H1 (cell line): ENCODE measurements around the gene SCAPER. TPM values are rescaled to one million over a fixed set of nuclear protein-coding genes. Genes with fewer than 3 reads are reported as not detected.

Source experiments
- CTCF ChIA-PET: fragments of 300-600 bp; sonication (Branson Sonifier 250); formaldehyde crosslinking; loops from one replicate; lab custom pipeline; 2021; ENCODE audit not compliant: partially characterized antibody; lab: Charles Lee
- POLR2A ChIA-PET: fragments of 300-600 bp; sonication (Branson Sonifier 250); formaldehyde crosslinking; loops from one replicate; lab custom pipeline; 2021; ENCODE audit warnings: inconsistent platforms; ENCODE audit not compliant: partially characterized antibody; lab: Charles Lee
- DNase-seq, 2 experiments: peaks; one replicate each; pipeline versions ENCODE4 v3.0.0 to v3.0.0-alpha.2; 2010 to 2022; ENCODE audit warnings: low spot score in 2 of 2, low read depth in 1 of 2, mixed read lengths in 1 of 2
- FAIRE-seq: peaks from 2 replicates; lab custom pipeline; 2011; peaks lifted over from hg19 to GRCh38; lab: Jason Lieb, UNC
- H2AFZ ChIP-seq: 2 replicates; pipeline ENCODE4 v1.8.1; 2012; ENCODE audit warnings: low read length, inconsistent platforms
- H2AK5ac ChIP-seq: 2 replicates; pipeline ENCODE4 v1.6.1; 2013; ENCODE audit warnings: low read depth, low read length
- H2BK120ac ChIP-seq: replicated peaks from 2 replicates; pipeline ENCODE3; 2013; ENCODE audit warnings: low read depth, low read length, inconsistent platforms
- H2BK12ac ChIP-seq: 2 replicates; pipeline ENCODE4 v1.6.1; 2013; ENCODE audit warnings: low read depth, low read length
- H2BK15ac ChIP-seq: 2 replicates; pipeline ENCODE4 v1.6.1; 2013; ENCODE audit warnings: low read length
- H2BK20ac ChIP-seq: 2 replicates; pipeline ENCODE4 v1.6.1; 2013; ENCODE audit warnings: low read length
- H2BK5ac ChIP-seq: 2 replicates; pipeline ENCODE4 v1.6.1; 2013; ENCODE audit warnings: low read depth, low read length
- H3K14ac ChIP-seq: 2 replicates; pipeline ENCODE4 v1.6.1; 2013; ENCODE audit warnings: inconsistent platforms; ENCODE audit not compliant: insufficient read length
- H3K18ac ChIP-seq: 2 replicates; pipeline ENCODE4 v1.6.1; 2013; ENCODE audit warnings: low read length; ENCODE audit errors: extremely low read depth
- H3K23ac ChIP-seq: 2 replicates; pipeline ENCODE4 v1.6.1; 2013; ENCODE audit warnings: inconsistent platforms; ENCODE audit not compliant: insufficient read length
- H3K23me2 ChIP-seq: 2 replicates; pipeline ENCODE4 v1.6.1; 2013; ENCODE audit warnings: low read depth, low read length
- H3K27ac ChIP-seq: 2 replicates; pipeline ENCODE4 v1.6.1; 2011; ENCODE audit warnings: low read depth, low read length, inconsistent platforms
- H3K27me3 ChIP-seq, 4 experiments: replicated peaks in 1 of 4; 1 replicate in 1 of 4; 2 replicates in 3 of 4; pipeline versions ENCODE4 v1.6.1 to v1.8.1; 2011 to 2013; ENCODE audit warnings: low read length in 3 of 4, mild to moderate bottlenecking in 3 of 4, inconsistent platforms in 2 of 4, mixed read lengths in 2 of 4, moderate library complexity in 1 of 4; ENCODE audit not compliant: control insufficient read depth in 3 of 4, insufficient read depth in 3 of 4; ENCODE audit errors: extremely low read depth in 1 of 4
- H3K36me3 ChIP-seq, 4 experiments: 2 replicates each; pipeline versions ENCODE4 v1.6.1 to v1.8.1; 2011 to 2013; ENCODE audit warnings: mild to moderate bottlenecking in 4 of 4, low read length in 3 of 4, moderate library complexity in 2 of 4, control low read depth in 1 of 4, inconsistent platforms in 1 of 4; ENCODE audit not compliant: insufficient read depth in 4 of 4, control insufficient read depth in 2 of 4
- H3K4ac ChIP-seq: replicated peaks from 2 replicates; pipeline ENCODE3; 2013; ENCODE audit warnings: low read length, low read depth, mixed read lengths, inconsistent platforms; ENCODE audit not compliant: insufficient read length
- H3K4me1 ChIP-seq, 4 experiments: replicated peaks in 1 of 4; 1 replicate in 1 of 4; 2 replicates in 3 of 4; pipeline versions ENCODE4 v1.6.1 to v1.8.1; 2011 to 2013; ENCODE audit warnings: low read length in 3 of 4, inconsistent platforms in 2 of 4, mixed read lengths in 1 of 4; ENCODE audit not compliant: insufficient read depth in 4 of 4, control insufficient read depth in 3 of 4
- H3K4me2 ChIP-seq, 2 experiments: 2 replicates each; pipeline versions ENCODE4 v1.6.1 to v1.8.1; 2011 to 2013; ENCODE audit warnings: low read depth in 2 of 2, low read length in 2 of 2, control low read depth in 1 of 2, inconsistent platforms in 1 of 2, mild to moderate bottlenecking in 1 of 2; ENCODE audit not compliant: insufficient read depth in 1 of 2
- H3K4me3 ChIP-seq, 4 experiments: fragments of 200-600, 300-600 bp in 1 of 4; sonication (generic), shearing (Covaris generic), sonication (Bioruptor Twin) in 1 of 4; 2 replicates each; pipeline versions ENCODE4 v1.5.1 to v1.8.1; 2011 to 2016; ENCODE audit warnings: low read length in 4 of 4, low read depth in 3 of 4, control low read depth in 2 of 4, inconsistent platforms in 2 of 4, mild to moderate bottlenecking in 2 of 4, mixed read lengths in 1 of 4, moderate library complexity in 1 of 4; ENCODE audit not compliant: insufficient read depth in 2 of 4; ENCODE audit errors: extremely low read depth in 1 of 4
- H3K56ac ChIP-seq: replicated peaks from 2 replicates; pipeline ENCODE3; 2013; ENCODE audit warnings: low read depth, mild to moderate bottlenecking, mixed read lengths, low read length, inconsistent platforms; ENCODE audit not compliant: insufficient read length
- H3K79me1 ChIP-seq: 2 replicates; pipeline ENCODE4 v1.6.1; 2013; ENCODE audit warnings: low read depth, low read length, control low read depth
- H3K79me2 ChIP-seq, 2 experiments: 2 replicates each; pipeline versions ENCODE4 v1.6.1 to v1.8.1; 2012 to 2013; ENCODE audit warnings: low read length in 2 of 2, mild to moderate bottlenecking in 2 of 2, inconsistent platforms in 1 of 2; ENCODE audit not compliant: insufficient read depth in 2 of 2, control insufficient read depth in 1 of 2
- H3K9ac ChIP-seq, 4 experiments: replicated peaks in 1 of 4; 1 replicate in 1 of 4; 2 replicates in 3 of 4; pipeline versions ENCODE4 v1.6.1 to v1.8.1; 2011 to 2013; ENCODE audit warnings: low read depth in 3 of 4, low read length in 3 of 4, control low read depth in 2 of 4, mild to moderate bottlenecking in 2 of 4, moderate library complexity in 2 of 4, inconsistent platforms in 1 of 4; ENCODE audit errors: extremely low read depth in 1 of 4
- H3K9me3 ChIP-seq, 2 experiments: 2 replicates each; pipeline versions ENCODE4 v1.6.1 to v1.8.1; 2012 to 2013; ENCODE audit warnings: mild to moderate bottlenecking in 2 of 2, moderate library complexity in 2 of 2, control low read depth in 1 of 2, inconsistent platforms in 1 of 2, low read depth in 1 of 2, low read length in 1 of 2, mixed read lengths in 1 of 2; ENCODE audit not compliant: insufficient read depth in 2 of 2
- H4K20me1 ChIP-seq, 2 experiments: replicated peaks in 1 of 2; 2 replicates each; pipeline versions ENCODE3 to v1.8.1; 2011 to 2013; ENCODE audit warnings: inconsistent platforms in 2 of 2, low read length in 2 of 2, mild to moderate bottlenecking in 1 of 2; ENCODE audit not compliant: insufficient read depth in 2 of 2, control insufficient read depth in 1 of 2
- H4K5ac ChIP-seq: 2 replicates; pipeline ENCODE4 v1.6.1; 2013; ENCODE audit warnings: low read length, low read depth, mixed read lengths, inconsistent platforms; ENCODE audit not compliant: insufficient read length
- H4K8ac ChIP-seq: 2 replicates; pipeline ENCODE4 v1.8.0; 2013; ENCODE audit warnings: mild to moderate bottlenecking, moderate library complexity, low read length, inconsistent platforms; ENCODE audit not compliant: insufficient read depth; ENCODE audit errors: extremely low read depth
- H4K91ac ChIP-seq: replicated peaks from 2 replicates; pipeline ENCODE3; 2013; ENCODE audit warnings: low read length, mixed read lengths, inconsistent platforms; ENCODE audit not compliant: insufficient read length
- KDM4A ChIP-seq: IDR thresholded peaks from one replicate; pipeline ENCODE4 v1.7.1; 2012; ENCODE audit warnings: low read depth, mild to moderate bottlenecking, moderate library complexity, low read length, inconsistent platforms; ENCODE audit not compliant: severe bottlenecking
- WGBS, 2 experiments: shearing (Covaris generic) in 1 of 2; methylation state at CpG; one replicate each; pipeline versions ENCODE4 v1.1.6 to v1.1.7; 2013 to 2015; ENCODE audit warnings: low lambda C conversion rate in 2 of 2, mixed read lengths in 2 of 2, inconsistent platforms in 1 of 2, low coverage in 1 of 2, missing lambda C conversion rate in 1 of 2; ENCODE audit not compliant: insufficient replicate concordance in 2 of 2, insufficient coverage in 1 of 2, insufficient read length in 1 of 2; ENCODE audit errors: extremely low coverage in 1 of 2, missing lambda C conversion rate in 1 of 2; 5-methylcytosine and 5-hydroxymethylcytosine counted together
- polyA plus RNA-seq, 7 experiments: library from polyadenylated mRNA; depleted of rRNA in 3 of 7; stranded (reverse) in 5 of 7; unstranded in 2 of 7; fragments of >200 nt in 5 of 7; fragments of 200-250 nt in 2 of 7; gene quantifications; 1 replicate in 5 of 7; 2 replicates in 1 of 7; 4 replicates in 1 of 7; pipeline versions ENCODE4 v1.2.1 to v1.2.3, GENCODE V29; 2011 to 2013; ENCODE audit warnings: missing spikeins in 2 of 7, mixed read lengths in 2 of 7
- total RNA-seq: library from RNA; stranded (reverse); fragmentation: NEBNext Ultra II Directional; extraction: Animal tissue kit (Norgen Biotek cat#: 25700); gene quantifications from 2 replicates; pipeline ENCODE4 v1.2.1, GENCODE V29; 2021
- TF ChIP-seq, protein P1 (sequence below), 3 experiments: IDR thresholded peaks; 1 replicate in 2 of 3; 2 replicates in 1 of 3; pipeline versions ENCODE4 v1.5.1 to v1.6.1; 2011; ENCODE audit warnings: low read length in 3 of 3, mild to moderate bottlenecking in 3 of 3, inconsistent platforms in 2 of 3, low read depth in 1 of 3, moderate library complexity in 1 of 3; ENCODE audit not compliant: insufficient read depth in 1 of 3; ENCODE audit errors: control extremely low read depth in 1 of 3

Gene SCAPER
- total and polyA plus RNA-seq, 2 of the 8 experiments (the other 6 are each of a cell fraction or from before 2014, with no cell fraction given): 1.6 to 6.8 TPM

GRCh38 chr15:76332796-76333195, 572.3 kb downstream of the SCAPER start:
- H3K23ac ChIP-seq: no peak overlapping the region
- ChIA-PET POLR2A (interaction anchor here (2.9 kb wide), 1 partner anchor 22 kb away, joined by 11 read pairs; the partner anchor contains the start of gene ETFA), CTCF (interaction anchor here (0.7 to 9.2 kb wide), 13 partner anchors 11 to 460 kb away, joined by 3 to 130 read pairs (median 9); no protein-coding TSS in a partner anchor)
- H3K9ac ChIP-seq: no peak overlapping the region
- H3K9me3 ChIP-seq: no peaks in the 10 kb centered on the region; a peak in 1 of 4 replicates
- no peak overlapping the region for H4K8ac ChIP-seq
- H2AFZ ChIP-seq: no peak overlapping the region
- no peak overlapping the region for H2BK20ac ChIP-seq
- peaks cover 2 to 5% of the 10 kb centered on the region in 2 experiments for H4K20me1 ChIP-seq
- DNase-seq (no peak), FAIRE-seq (no peak)
- H3K79me2 ChIP-seq: no peaks in the 10 kb centered on the region
- peaks cover 0 to 3% (median 0%) of the 10 kb centered on the region in 4 experiments; a peak in 1 of 8 replicates for H3K36me3 ChIP-seq
- peaks cover 6% of the 10 kb centered on the region; the same call in 1 of the 2 replicates for H3K23me2 ChIP-seq
- no peaks in the 10 kb centered on the region for H3K79me1 ChIP-seq
- H3K4me3 ChIP-seq: no peak overlapping the region
- H3K4me1 ChIP-seq: peaks cover 0 to 11% (median 4%) of the 10 kb centered on the region in 4 experiments; a peak in 6 of 7 replicates
- 100% methylated on average over 1 of the region's 1 CpG; no CpG with 5 or more reads in 1 of the 2 experiments for WGBS, 2 experiments
- H3K27ac ChIP-seq: no peak overlapping the region
- peak overlapping the region; percentile 53; the same call in 1 of the 2 replicates for H2BK15ac ChIP-seq
- peaks cover 7 to 39% (median 30%) of the 10 kb centered on the region in 4 experiments for H3K27me3 ChIP-seq
- H2BK120ac ChIP-seq: no peak overlapping the region
- H4K5ac ChIP-seq: no peak overlapping the region
- H2BK5ac ChIP-seq: no peak overlapping the region
- H3K18ac ChIP-seq: no peak overlapping the region
- H3K4ac ChIP-seq: no peak overlapping the region
- no peak overlapping the region for H3K4me2 ChIP-seq
- no peak overlapping the region for H4K91ac ChIP-seq
- H2AK5ac ChIP-seq: no peak overlapping the region
- H3K56ac ChIP-seq: no peak overlapping the region
- H2BK12ac ChIP-seq: no peak overlapping the region
- no peak overlapping the region for H3K14ac ChIP-seq
- TF ChIP-seq, protein P1, sequence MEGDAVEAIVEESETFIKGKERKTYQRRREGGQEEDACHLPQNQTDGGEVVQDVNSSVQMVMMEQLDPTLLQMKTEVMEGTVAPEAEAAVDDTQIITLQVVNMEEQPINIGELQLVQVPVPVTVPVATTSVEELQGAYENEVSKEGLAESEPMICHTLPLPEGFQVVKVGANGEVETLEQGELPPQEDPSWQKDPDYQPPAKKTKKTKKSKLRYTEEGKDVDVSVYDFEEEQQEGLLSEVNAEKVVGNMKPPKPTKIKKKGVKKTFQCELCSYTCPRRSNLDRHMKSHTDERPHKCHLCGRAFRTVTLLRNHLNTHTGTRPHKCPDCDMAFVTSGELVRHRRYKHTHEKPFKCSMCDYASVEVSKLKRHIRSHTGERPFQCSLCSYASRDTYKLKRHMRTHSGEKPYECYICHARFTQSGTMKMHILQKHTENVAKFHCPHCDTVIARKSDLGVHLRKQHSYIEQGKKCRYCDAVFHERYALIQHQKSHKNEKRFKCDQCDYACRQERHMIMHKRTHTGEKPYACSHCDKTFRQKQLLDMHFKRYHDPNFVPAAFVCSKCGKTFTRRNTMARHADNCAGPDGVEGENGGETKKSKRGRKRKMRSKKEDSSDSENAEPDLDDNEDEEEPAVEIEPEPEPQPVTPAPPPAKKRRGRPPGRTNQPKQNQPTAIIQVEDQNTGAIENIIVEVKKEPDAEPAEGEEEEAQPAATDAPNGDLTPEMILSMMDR (IDR thresholded peaks at IDR 0.05; ENCODE audit: control extremely low read depth in 1 of 3, insufficient read depth in 1 of 3, low read depth in 1 of 3, low read length in 3 of 3): no peak
- no peak for TF ChIP-seq KDM4A
